Measurements from ENCODE around the gene SEC23B.

DNA sequence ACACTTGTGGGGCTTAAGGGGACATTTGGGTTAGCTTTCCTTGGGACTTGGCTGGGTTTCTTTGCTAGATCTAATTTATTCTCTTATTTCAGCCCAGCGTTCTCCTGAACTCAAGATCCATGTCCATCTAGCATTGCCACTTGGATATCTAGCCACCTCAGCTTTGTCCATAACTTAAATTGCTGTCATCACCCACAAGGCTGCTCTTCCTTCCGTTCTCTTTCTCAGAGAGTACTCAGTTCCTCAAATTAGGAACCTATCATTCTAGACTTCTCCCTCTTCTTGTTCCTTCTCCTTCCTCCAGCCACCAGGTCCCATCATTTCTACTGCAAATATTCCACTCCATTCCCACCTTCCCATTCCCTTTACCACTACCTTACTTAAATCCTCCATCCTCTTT lies 63.8 kb downstream of the SEC23B start:
- TF ChIP-seq POLR2A (IDR thresholded peaks at IDR 0.05; ENCODE audit: low read depth) (no peak), CTCF (IDR thresholded peaks at IDR 0.05) (no peak), POLR2AphosphoS5 (IDR thresholded peaks at IDR 0.05) (no peak), EP300 (IDR thresholded peaks at IDR 0.05) (no peak)

All from esophagus muscularis mucosa (tissue), 4 donors.